ENCODE results near the gene NR2F6.
"Not testable (repeated sequence)": the region's sequence is repeated elsewhere in the genome, so short reads cannot be mapped to it uniquely, and the experiment has no call there.

Gene NR2F6

GRCh38 chr19:17191736-17192135, 54.0 kb downstream of the NR2F6 start:
- H3K4me3 ChIP-seq (ENCODE audit: low read length in 2 of 2); H3K27me3 ChIP-seq (ENCODE audit: control insufficient read depth in 1 of 2, insufficient read depth in 2 of 2, low read length in 2 of 2); H3K27ac ChIP-seq (ENCODE audit: low read length); H3K9ac ChIP-seq (ENCODE audit: low read length in 2 of 2); H3K9me3 ChIP-seq (ENCODE audit: control insufficient read depth in 2 of 2, low read length in 2 of 2); H3K4me1 ChIP-seq (ENCODE audit: control insufficient read depth, insufficient read depth, low read length): not testable (repeated sequence)
- peaks cover 45 to 51% of the 10 kb centered on the region in 2 donors for H3K36me3 ChIP-seq (ENCODE audit: control insufficient read depth in 2 of 2, insufficient read depth in 2 of 2, low read length in 2 of 2)

DNA sequence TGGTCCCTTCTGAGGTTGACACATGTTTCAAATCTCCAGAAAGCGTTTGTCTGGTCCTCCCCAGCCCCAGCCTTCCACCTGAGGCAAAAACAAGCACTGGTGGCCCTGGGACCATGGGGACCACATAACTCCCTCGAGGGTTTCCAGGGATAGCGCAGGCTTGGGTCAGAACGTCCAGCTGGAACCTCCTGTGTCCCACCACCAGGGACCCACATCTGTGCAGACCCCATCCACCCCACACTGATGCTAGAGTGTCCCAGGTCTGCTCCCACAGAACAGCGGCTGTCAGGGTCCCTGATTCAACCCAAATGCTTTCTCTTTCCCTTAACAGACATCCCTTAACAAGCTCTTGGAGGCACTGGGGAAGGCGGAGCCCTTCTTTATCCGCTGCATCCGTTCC, 60.1 kb downstream of the NR2F6 start:
- Histone ChIP-seq H3K4me3 (ENCODE audit: low read length in 2 of 2) (no peak overlapping the region), H3K27ac (ENCODE audit: low read length) (no peak overlapping the region), H3K9me3 (ENCODE audit: control insufficient read depth in 2 of 2, low read length in 2 of 2) (no peaks in the 10 kb centered on the region), H3K9ac (ENCODE audit: low read length in 2 of 2) (no peak overlapping the region), H3K36me3 (ENCODE audit: control insufficient read depth in 2 of 2, insufficient read depth in 2 of 2, low read length in 2 of 2) (peaks cover 26 to 44% of the 10 kb centered on the region in 2 donors), H3K4me1 (ENCODE audit: control insufficient read depth, insufficient read depth, low read length) (no peaks in the 10 kb centered on the region), H3K27me3 (ENCODE audit: control insufficient read depth in 1 of 2, insufficient read depth in 2 of 2, low read length in 2 of 2) (no peaks in the 10 kb centered on the region)

GRCh38 chr19:17184371-17184841, 61.3 kb downstream of the NR2F6 start:
- Histone ChIP-seq H3K9me3 (ENCODE audit: control insufficient read depth in 2 of 2, low read length in 2 of 2) (no peaks in the 10 kb centered on the region), H3K4me1 (ENCODE audit: control insufficient read depth, insufficient read depth, low read length) (no peaks in the 10 kb centered on the region), H3K4me3 (ENCODE audit: low read length in 2 of 2) (no peak overlapping the region), H3K9ac (ENCODE audit: low read length in 2 of 2) (no peak overlapping the region), H3K27ac (ENCODE audit: low read length) (no peak overlapping the region), H3K36me3 (ENCODE audit: control insufficient read depth in 2 of 2, insufficient read depth in 2 of 2, low read length in 2 of 2) (peaks cover 26 to 45% of the 10 kb centered on the region in 2 donors), H3K27me3 (ENCODE audit: control insufficient read depth in 1 of 2, insufficient read depth in 2 of 2, low read length in 2 of 2) (no peaks in the 10 kb centered on the region)

DNA sequence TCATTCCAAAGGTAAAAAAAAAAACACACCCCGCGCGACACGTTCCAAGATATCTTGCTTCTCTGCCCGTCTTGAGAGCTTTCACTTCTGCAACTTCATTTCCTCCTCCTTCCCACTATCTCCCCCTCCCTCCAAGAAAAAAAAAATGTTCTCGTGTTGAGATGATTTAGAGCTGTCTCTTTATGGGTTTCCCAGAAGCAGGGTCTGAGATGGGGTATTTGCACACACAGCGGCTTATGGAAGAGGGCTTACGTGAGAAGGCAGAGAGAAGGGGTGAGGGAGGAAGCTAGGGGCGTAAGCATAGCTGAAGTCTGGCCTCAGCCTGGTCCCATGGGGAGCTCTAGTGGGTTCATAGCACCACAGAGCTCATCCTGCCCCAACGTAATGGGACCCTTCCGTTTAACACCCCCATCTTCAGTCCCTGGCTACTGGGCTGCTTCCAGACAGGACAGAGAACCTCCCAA, 61.8 kb downstream of the NR2F6 start:
- Histone ChIP-seq H3K4me3 (ENCODE audit: low read length in 2 of 2) (no peak overlapping the region), H3K9me3 (ENCODE audit: control insufficient read depth in 2 of 2, low read length in 2 of 2) (no peaks in the 10 kb centered on the region), H3K4me1 (ENCODE audit: control insufficient read depth, insufficient read depth, low read length) (no peaks in the 10 kb centered on the region), H3K27ac (ENCODE audit: low read length) (no peak overlapping the region), H3K27me3 (ENCODE audit: control insufficient read depth in 1 of 2, insufficient read depth in 2 of 2, low read length in 2 of 2) (no peaks in the 10 kb centered on the region), H3K9ac (ENCODE audit: low read length in 2 of 2) (no peak overlapping the region), H3K36me3 (ENCODE audit: control insufficient read depth in 2 of 2, insufficient read depth in 2 of 2, low read length in 2 of 2) (peaks cover 26 to 42% of the 10 kb centered on the region in 2 donors)

DNA sequence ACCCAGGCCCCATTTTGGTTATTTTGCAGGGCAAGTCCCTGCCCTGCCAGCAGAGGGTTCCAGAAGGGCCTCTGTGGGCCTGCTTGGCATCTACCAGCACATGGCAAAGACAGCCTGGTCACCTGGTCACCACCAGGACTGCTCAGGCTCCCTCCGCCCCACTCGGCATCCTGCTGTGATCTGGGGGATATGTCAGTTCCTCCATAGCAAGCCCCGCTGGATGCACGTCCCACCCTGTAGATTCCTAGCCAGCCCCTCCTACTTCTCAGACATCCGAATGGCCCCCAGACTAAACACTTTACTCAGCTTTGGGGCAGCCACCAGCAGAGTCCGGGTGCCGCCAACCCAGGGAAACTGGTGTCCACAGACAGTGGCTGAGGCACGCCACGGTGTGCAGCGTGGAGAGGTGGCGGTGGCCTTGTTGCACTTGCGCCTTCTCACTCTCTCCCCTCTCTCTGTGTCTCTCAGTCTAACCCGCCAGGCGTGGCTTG, 62.4 kb downstream of the NR2F6 start:
- Histone ChIP-seq H3K9me3 (ENCODE audit: control insufficient read depth in 2 of 2, low read length in 2 of 2) (no peaks in the 10 kb centered on the region), H3K27ac (ENCODE audit: low read length) (no peak overlapping the region), H3K36me3 (ENCODE audit: control insufficient read depth in 2 of 2, insufficient read depth in 2 of 2, low read length in 2 of 2) (peaks cover 26 to 43% of the 10 kb centered on the region in 2 donors), H3K4me3 (ENCODE audit: low read length in 2 of 2) (no peak overlapping the region), H3K4me1 (ENCODE audit: control insufficient read depth, insufficient read depth, low read length) (no peaks in the 10 kb centered on the region), H3K27me3 (ENCODE audit: control insufficient read depth in 1 of 2, insufficient read depth in 2 of 2, low read length in 2 of 2) (no peaks in the 10 kb centered on the region), H3K9ac (ENCODE audit: low read length in 2 of 2) (no peak overlapping the region)
